K562 (cell line): Measurements from ENCODE around the gene RPL9. TPM values are rescaled to one million over a fixed set of nuclear protein-coding genes. Genes with fewer than 3 reads are reported as not detected.

Experiments
- ATAC-seq: fragments of 200-7000 bp; cut with Tn5 transposase; 3 replicates; pipeline ENCODE4 v1.9.1; 2020; ENCODE audit warnings: moderate library complexity
- BruUV-seq: library from RNA; stranded (reverse); fragments of 400-500 nt; replicated peaks from 2 replicates; lab custom pipeline; 2021; lab: Mats Ljungman, UMichigan
- CTCF ChIA-PET: fragments of 300-600 bp; formaldehyde crosslinking; extraction: SDS; loops from one replicate; lab custom pipeline; 2021; ENCODE audit warnings: low intra/inter-chr PET ratio; lab: Yijun Ruan, JAX
- POLR2A ChIA-PET: fragments of 300-600, 350-650 bp; sonication (Branson Sonifier 250); formaldehyde crosslinking; extraction: SDS; loops from one replicate; lab custom pipeline; 2021; ENCODE audit warnings: antibody characterized with exemption, inconsistent platforms; lab: Yijun Ruan, JAX
- DNase-seq, 4 experiments: peaks; one replicate each; pipeline versions ENCODE4 v3.0.0 to v3.0.0-alpha.2; 2011 to 2018; ENCODE audit warnings: low spot score in 3 of 4, mixed read lengths in 3 of 4; ENCODE audit errors: extremely low read depth in 1 of 4
- FAIRE-seq: peaks from 2 replicates; lab custom pipeline; 2011; peaks lifted over from hg19 to GRCh38; lab: Jason Lieb, UNC
- H2AFZ ChIP-seq: 2 replicates; pipeline ENCODE4 v1.6.0; 2011; ENCODE audit warnings: low read depth, low read length, control low read depth, inconsistent platforms
- H3K27ac ChIP-seq: fragments of 200-600 bp; 3 replicates; pipeline ENCODE4 v1.8.0; 2011; ENCODE audit warnings: low read depth, mild to moderate bottlenecking, control low read depth, inconsistent platforms, low read length, moderate library complexity, mixed read lengths; ENCODE audit errors: extremely low read depth
- H3K27me3 ChIP-seq, 2 experiments: fragments of 300-600 bp in 1 of 2; 2 replicates in 1 of 2; 3 replicates in 1 of 2; pipeline versions ENCODE4 v1.6.0 to v1.8.0; 2011; ENCODE audit warnings: inconsistent platforms in 2 of 2, low read length in 2 of 2, mild to moderate bottlenecking in 1 of 2, mixed read lengths in 1 of 2, moderate library complexity in 1 of 2; ENCODE audit not compliant: control insufficient read depth in 2 of 2, insufficient read depth in 2 of 2
- H3K36me3 ChIP-seq: fragments of 300-600 bp; 3 replicates; pipeline ENCODE4 v1.8.0; 2011; ENCODE audit warnings: mild to moderate bottlenecking, low read length, inconsistent platforms; ENCODE audit not compliant: control insufficient read depth, insufficient read depth
- H3K4me1 ChIP-seq, 2 experiments: fragments of 200-600 bp in 1 of 2; replicated peaks in 1 of 2; 2 replicates in 1 of 2; 3 replicates in 1 of 2; pipeline versions ENCODE4 v1.5.1 to v1.8.0; 2011; ENCODE audit warnings: inconsistent platforms in 2 of 2, low read length in 2 of 2, mild to moderate bottlenecking in 1 of 2, mixed read lengths in 1 of 2, moderate library complexity in 1 of 2; ENCODE audit not compliant: control insufficient read depth in 2 of 2, insufficient read depth in 2 of 2
- H3K4me2 ChIP-seq: 2 replicates; pipeline ENCODE4 v1.6.1; 2011; ENCODE audit warnings: low read length, control low read depth, inconsistent platforms, mixed read lengths; ENCODE audit not compliant: insufficient read depth
- H3K4me3 ChIP-seq: fragments of 200-600 bp; sonication (generic), shearing (Covaris generic); 2 replicates; pipeline ENCODE4 v1.5.1; 2016; ENCODE audit warnings: control low read depth, inconsistent platforms
- H3K79me2 ChIP-seq: fragments of 200-600 bp; 3 replicates; pipeline ENCODE4 v1.8.0; 2011; ENCODE audit warnings: low read length, inconsistent platforms; ENCODE audit not compliant: control insufficient read depth, insufficient read depth
- H3K9ac ChIP-seq, 2 experiments: 2 replicates each; pipeline versions ENCODE4 v1.6.0 to v1.6.1; 2011; ENCODE audit warnings: low read depth in 2 of 2, low read length in 2 of 2, control low read depth in 1 of 2, inconsistent platforms in 1 of 2, mild to moderate bottlenecking in 1 of 2, mixed read lengths in 1 of 2; ENCODE audit not compliant: insufficient read depth in 1 of 2
- H3K9me1 ChIP-seq: one replicate; pipeline ENCODE4 v1.6.0; 2011; ENCODE audit warnings: inconsistent platforms, mild to moderate bottlenecking, low read length, moderate library complexity; ENCODE audit not compliant: control insufficient read depth, insufficient read depth
- H3K9me3 ChIP-seq: replicated peaks from 2 replicates; pipeline ENCODE4 v1.5.1; 2011; ENCODE audit warnings: low read depth, low read length, inconsistent platforms; ENCODE audit not compliant: control insufficient read depth, insufficient read depth
- H4K20me1 ChIP-seq: replicated peaks from 2 replicates; pipeline ENCODE4 v1.6.1; 2011; ENCODE audit warnings: low read length, inconsistent platforms, mixed read lengths; ENCODE audit not compliant: control insufficient read depth, insufficient read depth
- BDP1 ChIP-seq: IDR thresholded peaks from 3 replicates; pipeline ENCODE4 v1.6.1; 2011; ENCODE audit not compliant: insufficient read length, insufficient read depth
- CCAR2 ChIP-seq: fragments of 200-400 bp; formaldehyde crosslinking; IDR thresholded peaks from 2 replicates; pipeline ENCODE4 v1.6.1; 2017; ENCODE audit warnings: mild to moderate bottlenecking, low read depth, low read length
- ELF1 ChIP-seq: fragments of 200-800 bp; sonication (Bioruptor generic); IDR thresholded peaks from 2 replicates; pipeline ENCODE4 v1.6.1; 2016; ENCODE audit warnings: missing genetic modification characterization, missing compliant biosample characterization
- IRF2 ChIP-seq: sonication (generic); formaldehyde crosslinking; IDR thresholded peaks from 2 replicates; pipeline ENCODE4 v1.8.1; 2022; ENCODE audit warnings: mild to moderate bottlenecking, missing genetic modification reagents
- MAFK ChIP-seq: IDR thresholded peaks from 2 replicates; pipeline ENCODE4 v1.6.1; 2011; ENCODE audit warnings: low read length, improper control_type of control experiment
- NEUROD1 ChIP-seq: fragments of 150-350 bp; IDR thresholded peaks from 2 replicates; pipeline ENCODE4 v1.6.1; 2014; ENCODE audit warnings: borderline replicate concordance, low read length, low read depth; ENCODE audit not compliant: partially characterized antibody
- NFYB ChIP-seq: IDR thresholded peaks from 2 replicates; pipeline ENCODE4 v1.6.1; 2011; ENCODE audit warnings: mild to moderate bottlenecking, moderate library complexity; ENCODE audit not compliant: insufficient read length; ENCODE audit errors: extremely low read depth
- PHB2 ChIP-seq: fragments of 450-650 bp; IDR thresholded peaks from 2 replicates; pipeline ENCODE4 v1.6.1; 2017; ENCODE audit warnings: low read depth
- TCFL5 ChIP-seq: fragments of 250-450 bp; sonication (Bioruptor Pico); conservative IDR thresholded peaks from 2 replicates; pipeline ENCODE4 v1.6.1; 2021; ENCODE audit warnings: mild to moderate bottlenecking, moderate library complexity, matching md5 sums
- ZFP1 ChIP-seq: fragments of 450-650 bp; formaldehyde crosslinking; IDR thresholded peaks from 2 replicates; pipeline ENCODE4 v1.4.0; 2020; ENCODE audit warnings: mild to moderate bottlenecking, mixed read lengths
- ZNF699 ChIP-seq: fragments of 250-450 bp; sonication (Bioruptor Pico); IDR thresholded peaks from 2 replicates; pipeline ENCODE4 v1.8.0; 2021; ENCODE audit warnings: mild to moderate bottlenecking, moderate library complexity; ENCODE audit not compliant: insufficient replicate concordance
- WGBS: fragments of 100-300 bp; shearing (Covaris generic); methylation state at CpG from one replicate; pipeline ENCODE4 v1.1.6; 2016; ENCODE audit warnings: low coverage, mixed read lengths; ENCODE audit not compliant: insufficient coverage; ENCODE audit errors: missing lambda C conversion rate; 5-methylcytosine and 5-hydroxymethylcytosine counted together
- in situ Hi-C: fragments of 300-500 bp; cut with MboI; formaldehyde crosslinking; loops from 4 replicates; pipeline ENCODE4 v1.15.0; 2018; ENCODE audit warnings: inconsistent platforms, mixed read lengths
- intact Hi-C: fragments of 100-400 bp; cut with micrococcal nuclease; formaldehyde crosslinking; loops from 2 replicates; pipeline ENCODE4 v1.14.2; 2022
- polyA plus RNA-seq, 8 experiments: library from polyadenylated mRNA; depleted of rRNA in 4 of 8; stranded (reverse) in 5 of 8; unstranded in 3 of 8; fragments of >200 nt; fragmentation: Nextera tagmentation in 2 of 8; fragmentation: Illumina TruSeq in 1 of 8; extraction: Ambion mirVana in 2 of 8; extraction: Trizol in 1 of 8; gene quantifications; 2 replicates each; pipeline versions ENCODE4 v1.2.1 to v1.2.3, GENCODE V29; 2011 to 2014; ENCODE audit warnings: inconsistent platforms in 1 of 8, missing spikeins in 1 of 8
- total RNA-seq, 7 experiments: library from RNA; depleted of rRNA in 6 of 7; stranded (reverse); fragments of >200 nt in 6 of 7; fragmentation: Illumina TruSeq in 2 of 7; extraction: Trizol in 2 of 7; gene quantifications; 2 replicates each; pipeline versions ENCODE4 v1.2.1 to v1.2.3, GENCODE V29; 2011 to 2021; ENCODE audit warnings: low replicate concordance in 1 of 7
- TF ChIP-seq, protein P1 (sequence below): fragments of 150-350 bp; conservative IDR thresholded peaks from 2 replicates; pipeline ENCODE4 v1.6.1; 2014; ENCODE audit warnings: low read length
- TF ChIP-seq, protein P2 (sequence below), 2 experiments: IDR thresholded peaks; 2 replicates each; pipeline ENCODE4 v1.6.1; 2012; ENCODE audit warnings: improper control_type of control experiment in 2 of 2, low read depth in 2 of 2, low read length in 2 of 2, borderline replicate concordance in 1 of 2
- TF ChIP-seq, protein P3 (sequence below): fragments of 450-650 bp; IDR thresholded peaks from 2 replicates; pipeline ENCODE4 v1.7.0; 2016; ENCODE audit warnings: borderline replicate concordance

Gene RPL9
- total and polyA plus RNA-seq, 9 of the 15 experiments (the other 6 are each of a cell fraction or from before 2014, with no cell fraction given) = 1,925 to 5,178 (median 3,033) TPM

DNA sequence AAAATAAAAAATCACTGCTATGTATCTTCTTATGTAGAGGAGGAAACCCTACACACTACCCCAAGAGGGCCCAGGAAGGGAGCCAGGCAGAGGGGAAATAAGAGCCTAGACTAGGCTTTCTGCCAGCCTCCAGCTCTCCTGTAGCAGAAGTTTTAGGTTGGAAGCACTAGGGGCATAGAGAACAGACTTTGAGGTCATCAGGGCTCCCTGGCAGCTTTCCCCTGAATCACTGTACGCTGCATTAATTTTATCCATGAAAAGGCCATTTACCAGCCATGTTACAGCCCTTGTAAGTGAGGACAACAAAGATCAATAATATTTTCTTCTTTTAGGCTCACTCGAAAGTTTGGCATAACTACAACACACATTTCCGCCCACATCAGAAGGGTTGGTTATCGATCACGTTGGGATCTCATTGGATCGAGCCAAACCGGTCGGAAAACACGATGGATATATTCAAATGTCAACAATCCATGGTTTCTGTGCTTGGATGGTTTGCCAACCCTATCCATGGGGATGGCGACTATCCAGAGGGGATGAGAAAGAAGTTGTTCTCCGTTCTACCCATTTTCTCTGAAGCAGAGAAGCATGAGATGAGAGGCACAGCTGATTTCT is 24.7 kb downstream of the RPL9 start:
- H3K27me3 ChIP-seq = peaks cover 0 to 4% of the 10 kb centered on the region in 2 experiments; a peak in 2 of 5 replicates
- no peak overlapping the region for H2AFZ ChIP-seq
- ChIA-PET CTCF (no interaction called here), POLR2A (interaction anchor here (0.7 to 1.2 kb wide), 3 partner anchors 10 to 69 kb away, joined by 3 to 6 read pairs (median 3); no protein-coding TSS in a partner anchor)
- DNase-seq = no peak
- H3K4me3 ChIP-seq = no peak overlapping the region
- TF ChIP-seq, protein P1, sequence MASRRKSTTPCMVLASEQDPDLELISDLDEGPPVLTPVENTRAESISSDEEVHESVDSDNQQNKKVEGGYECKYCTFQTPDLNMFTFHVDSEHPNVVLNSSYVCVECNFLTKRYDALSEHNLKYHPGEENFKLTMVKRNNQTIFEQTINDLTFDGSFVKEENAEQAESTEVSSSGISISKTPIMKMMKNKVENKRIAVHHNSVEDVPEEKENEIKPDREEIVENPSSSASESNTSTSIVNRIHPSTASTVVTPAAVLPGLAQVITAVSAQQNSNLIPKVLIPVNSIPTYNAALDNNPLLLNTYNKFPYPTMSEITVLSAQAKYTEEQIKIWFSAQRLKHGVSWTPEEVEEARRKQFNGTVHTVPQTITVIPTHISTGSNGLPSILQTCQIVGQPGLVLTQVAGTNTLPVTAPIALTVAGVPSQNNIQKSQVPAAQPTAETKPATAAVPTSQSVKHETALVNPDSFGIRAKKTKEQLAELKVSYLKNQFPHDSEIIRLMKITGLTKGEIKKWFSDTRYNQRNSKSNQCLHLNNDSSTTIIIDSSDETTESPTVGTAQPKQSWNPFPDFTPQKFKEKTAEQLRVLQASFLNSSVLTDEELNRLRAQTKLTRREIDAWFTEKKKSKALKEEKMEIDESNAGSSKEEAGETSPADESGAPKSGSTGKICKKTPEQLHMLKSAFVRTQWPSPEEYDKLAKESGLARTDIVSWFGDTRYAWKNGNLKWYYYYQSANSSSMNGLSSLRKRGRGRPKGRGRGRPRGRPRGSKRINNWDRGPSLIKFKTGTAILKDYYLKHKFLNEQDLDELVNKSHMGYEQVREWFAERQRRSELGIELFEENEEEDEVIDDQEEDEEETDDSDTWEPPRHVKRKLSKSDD = no peak
- TF ChIP-seq ZFP1 (CRISPR knock-in tag) = no peak
- TF ChIP-seq MAFK = no peak
- no peak for TF ChIP-seq IRF2
- TF ChIP-seq, protein P2, sequence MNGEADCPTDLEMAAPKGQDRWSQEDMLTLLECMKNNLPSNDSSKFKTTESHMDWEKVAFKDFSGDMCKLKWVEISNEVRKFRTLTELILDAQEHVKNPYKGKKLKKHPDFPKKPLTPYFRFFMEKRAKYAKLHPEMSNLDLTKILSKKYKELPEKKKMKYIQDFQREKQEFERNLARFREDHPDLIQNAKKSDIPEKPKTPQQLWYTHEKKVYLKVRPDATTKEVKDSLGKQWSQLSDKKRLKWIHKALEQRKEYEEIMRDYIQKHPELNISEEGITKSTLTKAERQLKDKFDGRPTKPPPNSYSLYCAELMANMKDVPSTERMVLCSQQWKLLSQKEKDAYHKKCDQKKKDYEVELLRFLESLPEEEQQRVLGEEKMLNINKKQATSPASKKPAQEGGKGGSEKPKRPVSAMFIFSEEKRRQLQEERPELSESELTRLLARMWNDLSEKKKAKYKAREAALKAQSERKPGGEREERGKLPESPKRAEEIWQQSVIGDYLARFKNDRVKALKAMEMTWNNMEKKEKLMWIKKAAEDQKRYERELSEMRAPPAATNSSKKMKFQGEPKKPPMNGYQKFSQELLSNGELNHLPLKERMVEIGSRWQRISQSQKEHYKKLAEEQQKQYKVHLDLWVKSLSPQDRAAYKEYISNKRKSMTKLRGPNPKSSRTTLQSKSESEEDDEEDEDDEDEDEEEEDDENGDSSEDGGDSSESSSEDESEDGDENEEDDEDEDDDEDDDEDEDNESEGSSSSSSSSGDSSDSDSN (IDR thresholded peaks at IDR 0.05; ENCODE audit: borderline replicate concordance in 1 of 2, low read depth in 2 of 2, low read length in 2 of 2) = no peak
- no peak for TF ChIP-seq NFYB
- TF ChIP-seq PHB2 = no peak
- no peak for TF ChIP-seq ZNF699 (CRISPR knock-in tag)
- no peak for TF ChIP-seq NEUROD1
- no peak for TF ChIP-seq TCFL5
- no peak for TF ChIP-seq BDP1
- TF ChIP-seq ELF1 (tag) = no peak
- TF ChIP-seq, protein P3, sequence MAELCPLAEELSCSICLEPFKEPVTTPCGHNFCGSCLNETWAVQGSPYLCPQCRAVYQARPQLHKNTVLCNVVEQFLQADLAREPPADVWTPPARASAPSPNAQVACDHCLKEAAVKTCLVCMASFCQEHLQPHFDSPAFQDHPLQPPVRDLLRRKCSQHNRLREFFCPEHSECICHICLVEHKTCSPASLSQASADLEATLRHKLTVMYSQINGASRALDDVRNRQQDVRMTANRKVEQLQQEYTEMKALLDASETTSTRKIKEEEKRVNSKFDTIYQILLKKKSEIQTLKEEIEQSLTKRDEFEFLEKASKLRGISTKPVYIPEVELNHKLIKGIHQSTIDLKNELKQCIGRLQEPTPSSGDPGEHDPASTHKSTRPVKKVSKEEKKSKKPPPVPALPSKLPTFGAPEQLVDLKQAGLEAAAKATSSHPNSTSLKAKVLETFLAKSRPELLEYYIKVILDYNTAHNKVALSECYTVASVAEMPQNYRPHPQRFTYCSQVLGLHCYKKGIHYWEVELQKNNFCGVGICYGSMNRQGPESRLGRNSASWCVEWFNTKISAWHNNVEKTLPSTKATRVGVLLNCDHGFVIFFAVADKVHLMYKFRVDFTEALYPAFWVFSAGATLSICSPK = no peak
- TF ChIP-seq CCAR2 = no peak
- no TSS peak for BruUV-seq
- no peaks in the 10 kb centered on the region for H3K79me2 ChIP-seq
- peaks cover 0 to 6% of the 10 kb centered on the region in 2 experiments; a peak in 1 of 5 replicates for H3K4me1 ChIP-seq
- H3K36me3 ChIP-seq = no peaks in the 10 kb centered on the region
- H3K4me2 ChIP-seq = no peak overlapping the region
- in situ Hi-C loops (no loop called here), intact Hi-C loops (no loop called here)
- H4K20me1 ChIP-seq = no peaks in the 10 kb centered on the region
- H3K9me1 ChIP-seq = no peaks in the 10 kb centered on the region
- H3K9ac ChIP-seq = no peak overlapping the region
- no peak overlapping the region for H3K27ac ChIP-seq
- ATAC-seq = no peak
- WGBS = 51% methylated on average over 8 of the region's 11 CpGs
- H3K9me3 ChIP-seq = no peaks in the 10 kb centered on the region
- no peak for FAIRE-seq
